WTC11 (cell line): ENCODE data around the gene SLC7A14. TPM values are rescaled to one million over a fixed set of nuclear protein-coding genes. Genes with fewer than 3 reads are reported as not detected.

Experiments used
- ATAC-seq: fragments of 200-7000 bp; cut with Tn5 transposase; 2 replicates; pipeline ENCODE4 v1.10.0; 2021; ENCODE audit warnings: mild to moderate bottlenecking, moderate library complexity
- CTCF ChIA-PET: fragments of 300-600 bp; sonication (Branson Sonifier 250); formaldehyde crosslinking; loops from one replicate; lab custom pipeline; 2021; ENCODE audit warnings: antibody characterized with exemption; lab: Charles Lee
- POLR2A ChIA-PET: fragments of 350-600 bp; sonication (Branson Sonifier 250); formaldehyde crosslinking; loops from one replicate; lab custom pipeline; 2021; ENCODE audit warnings: antibody characterized with exemption; lab: Charles Lee
- DNase-seq: peaks from one replicate; pipeline ENCODE4 v3.0.0; 2021; ENCODE audit warnings: low spot score
- H3K27ac Mint-ChIP-seq: 2 replicates; pipeline ENCODE4 v1.8.0; 2021; ENCODE audit warnings: mixed read lengths
- H3K27me3 Mint-ChIP-seq: 2 replicates; pipeline ENCODE4 v1.8.0; 2021; ENCODE audit warnings: low read depth, mild to moderate bottlenecking, moderate library complexity, mixed read lengths
- H3K36me3 Mint-ChIP-seq: 2 replicates; pipeline ENCODE4 v1.8.0; 2021; ENCODE audit warnings: mixed read lengths
- H3K4me1 Mint-ChIP-seq: 2 replicates; pipeline ENCODE4 v1.8.0; 2022; ENCODE audit warnings: mixed read lengths
- H3K4me3 Mint-ChIP-seq: 2 replicates; pipeline ENCODE4 v1.8.0; 2021; ENCODE audit warnings: mild to moderate bottlenecking, moderate library complexity, mixed read lengths
- H3K9me3 Mint-ChIP-seq: 2 replicates; pipeline ENCODE4 v1.8.0; 2021; ENCODE audit warnings: mixed read lengths
- AFF4 ChIP-seq: sonication (generic); formaldehyde crosslinking; IDR thresholded peaks from 2 replicates; pipeline ENCODE4 v1.8.1; 2023; ENCODE audit warnings: mild to moderate bottlenecking, missing genetic modification reagents, borderline replicate concordance
- ELF4 ChIP-seq: sonication (generic); formaldehyde crosslinking; IDR thresholded peaks from 2 replicates; pipeline ENCODE4 v1.8.1; 2022; ENCODE audit warnings: low read depth, mild to moderate bottlenecking, moderate library complexity, missing genetic modification reagents
- EMX1 ChIP-seq: fragments of 250-450 bp; sonication (Bioruptor Pico); IDR thresholded peaks from 2 replicates; pipeline ENCODE4 v1.8.0; 2021; ENCODE audit warnings: mild to moderate bottlenecking
- ESRRA ChIP-seq: sonication (generic); formaldehyde crosslinking; IDR thresholded peaks from 2 replicates; pipeline ENCODE4 v1.8.1; 2022; ENCODE audit warnings: mild to moderate bottlenecking, missing genetic modification reagents, borderline replicate concordance
- GABPB1 ChIP-seq: sonication (generic); formaldehyde crosslinking; IDR thresholded peaks from 2 replicates; pipeline ENCODE4 v1.8.1; 2023; ENCODE audit warnings: mild to moderate bottlenecking, missing genetic modification reagents
- GTF2I ChIP-seq: fragments of 250-450 bp; sonication (Bioruptor Pico); conservative IDR thresholded peaks from 2 replicates; pipeline ENCODE4 v1.4.0; 2021; ENCODE audit warnings: mild to moderate bottlenecking
- NR1H2 ChIP-seq: sonication (generic); formaldehyde crosslinking; IDR thresholded peaks from 2 replicates; pipeline ENCODE4 v1.9.0; 2021; ENCODE audit warnings: mild to moderate bottlenecking, moderate library complexity, missing genetic modification reagents
- PREB ChIP-seq: sonication (generic); formaldehyde crosslinking; IDR thresholded peaks from 2 replicates; pipeline ENCODE4 v1.8.1; 2022; ENCODE audit warnings: mild to moderate bottlenecking, missing genetic modification reagents, moderate library complexity, borderline replicate concordance
- RELA ChIP-seq: sonication (generic); formaldehyde crosslinking; IDR thresholded peaks from 2 replicates; pipeline ENCODE4 v1.8.1; 2022; ENCODE audit warnings: missing genetic modification reagents, mild to moderate bottlenecking, borderline replicate concordance
- SMAD3 ChIP-seq: sonication (generic); formaldehyde crosslinking; IDR thresholded peaks from 2 replicates; pipeline ENCODE4 v1.8.0; 2022; ENCODE audit warnings: missing genetic modification reagents, mild to moderate bottlenecking, borderline replicate concordance
- ZNF263 ChIP-seq: sonication (generic); formaldehyde crosslinking; IDR thresholded peaks from 2 replicates; pipeline ENCODE4 v1.8.1; 2022; ENCODE audit warnings: low read depth, mild to moderate bottlenecking, moderate library complexity, missing genetic modification reagents
- ZNF423 ChIP-seq: fragments of 250-450 bp; sonication (Bioruptor Pico); IDR thresholded peaks from 2 replicates; pipeline ENCODE4 v2.1.2; 2022; ENCODE audit warnings: mild to moderate bottlenecking, moderate library complexity
- total RNA-seq: library from RNA; stranded (reverse); gene quantifications from 3 replicates; pipeline ENCODE4 v1.2.3, GENCODE V29; 2021
- TF ChIP-seq, protein P1 (sequence below): sonication (generic); formaldehyde crosslinking; IDR thresholded peaks from 2 replicates; pipeline ENCODE4 v1.8.0; 2023; ENCODE audit warnings: mild to moderate bottlenecking, missing genetic modification reagents
- TF ChIP-seq, protein P2 (sequence below): sonication (generic); formaldehyde crosslinking; IDR thresholded peaks from 2 replicates; pipeline ENCODE4 v1.8.1; 2023; ENCODE audit warnings: mild to moderate bottlenecking, moderate library complexity, missing genetic modification reagents
- TF ChIP-seq, protein P3 (sequence below): sonication (generic); formaldehyde crosslinking; IDR thresholded peaks from 2 replicates; pipeline ENCODE4 v1.8.1; 2022; ENCODE audit warnings: missing genetic modification reagents, borderline replicate concordance
- TF ChIP-seq, protein P4 (sequence below): sonication (generic); formaldehyde crosslinking; IDR thresholded peaks from 2 replicates; pipeline ENCODE4 v1.8.0; 2022; ENCODE audit warnings: mild to moderate bottlenecking, missing genetic modification reagents

Gene SLC7A14
- total RNA-seq, 1 experiment from 2014 or later: 0.68 TPM

GRCh38 chr3:170614214-170614966, 28.5 kb upstream of the SLC7A14 start (continued):
- TF ChIP-seq GABPB1 (CRISPR knock-in tag) (no peak), ZNF263 (CRISPR knock-in tag) (no peak), PREB (CRISPR knock-in tag) (no peak), ELF4 (CRISPR knock-in tag) (no peak), ESRRA (CRISPR knock-in tag) (no peak)

- no peaks in the 10 kb centered on the region for H3K27me3 Mint-ChIP-seq
- TF ChIP-seq, protein P1, sequence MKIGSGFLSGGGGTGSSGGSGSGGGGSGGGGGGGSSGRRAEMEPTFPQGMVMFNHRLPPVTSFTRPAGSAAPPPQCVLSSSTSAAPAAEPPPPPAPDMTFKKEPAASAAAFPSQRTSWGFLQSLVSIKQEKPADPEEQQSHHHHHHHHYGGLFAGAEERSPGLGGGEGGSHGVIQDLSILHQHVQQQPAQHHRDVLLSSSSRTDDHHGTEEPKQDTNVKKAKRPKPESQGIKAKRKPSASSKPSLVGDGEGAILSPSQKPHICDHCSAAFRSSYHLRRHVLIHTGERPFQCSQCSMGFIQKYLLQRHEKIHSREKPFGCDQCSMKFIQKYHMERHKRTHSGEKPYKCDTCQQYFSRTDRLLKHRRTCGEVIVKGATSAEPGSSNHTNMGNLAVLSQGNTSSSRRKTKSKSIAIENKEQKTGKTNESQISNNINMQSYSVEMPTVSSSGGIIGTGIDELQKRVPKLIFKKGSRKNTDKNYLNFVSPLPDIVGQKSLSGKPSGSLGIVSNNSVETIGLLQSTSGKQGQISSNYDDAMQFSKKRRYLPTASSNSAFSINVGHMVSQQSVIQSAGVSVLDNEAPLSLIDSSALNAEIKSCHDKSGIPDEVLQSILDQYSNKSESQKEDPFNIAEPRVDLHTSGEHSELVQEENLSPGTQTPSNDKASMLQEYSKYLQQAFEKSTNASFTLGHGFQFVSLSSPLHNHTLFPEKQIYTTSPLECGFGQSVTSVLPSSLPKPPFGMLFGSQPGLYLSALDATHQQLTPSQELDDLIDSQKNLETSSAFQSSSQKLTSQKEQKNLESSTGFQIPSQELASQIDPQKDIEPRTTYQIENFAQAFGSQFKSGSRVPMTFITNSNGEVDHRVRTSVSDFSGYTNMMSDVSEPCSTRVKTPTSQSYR (CRISPR knock-in tag): no peak
- TF ChIP-seq, protein P2, sequence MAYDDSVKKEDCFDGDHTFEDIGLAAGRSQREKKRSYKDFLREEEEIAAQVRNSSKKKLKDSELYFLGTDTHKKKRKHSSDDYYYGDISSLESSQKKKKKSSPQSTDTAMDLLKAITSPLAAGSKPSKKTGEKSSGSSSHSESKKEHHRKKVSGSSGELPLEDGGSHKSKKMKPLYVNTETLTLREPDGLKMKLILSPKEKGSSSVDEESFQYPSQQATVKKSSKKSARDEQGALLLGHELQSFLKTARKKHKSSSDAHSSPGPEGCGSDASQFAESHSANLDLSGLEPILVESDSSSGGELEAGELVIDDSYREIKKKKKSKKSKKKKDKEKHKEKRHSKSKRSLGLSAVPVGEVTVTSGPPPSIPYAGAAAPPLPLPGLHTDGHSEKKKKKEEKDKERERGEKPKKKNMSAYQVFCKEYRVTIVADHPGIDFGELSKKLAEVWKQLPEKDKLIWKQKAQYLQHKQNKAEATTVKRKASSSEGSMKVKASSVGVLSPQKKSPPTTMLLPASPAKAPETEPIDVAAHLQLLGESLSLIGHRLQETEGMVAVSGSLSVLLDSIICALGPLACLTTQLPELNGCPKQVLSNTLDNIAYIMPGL (CRISPR knock-in tag): no peak
- TF ChIP-seq, protein P3, sequence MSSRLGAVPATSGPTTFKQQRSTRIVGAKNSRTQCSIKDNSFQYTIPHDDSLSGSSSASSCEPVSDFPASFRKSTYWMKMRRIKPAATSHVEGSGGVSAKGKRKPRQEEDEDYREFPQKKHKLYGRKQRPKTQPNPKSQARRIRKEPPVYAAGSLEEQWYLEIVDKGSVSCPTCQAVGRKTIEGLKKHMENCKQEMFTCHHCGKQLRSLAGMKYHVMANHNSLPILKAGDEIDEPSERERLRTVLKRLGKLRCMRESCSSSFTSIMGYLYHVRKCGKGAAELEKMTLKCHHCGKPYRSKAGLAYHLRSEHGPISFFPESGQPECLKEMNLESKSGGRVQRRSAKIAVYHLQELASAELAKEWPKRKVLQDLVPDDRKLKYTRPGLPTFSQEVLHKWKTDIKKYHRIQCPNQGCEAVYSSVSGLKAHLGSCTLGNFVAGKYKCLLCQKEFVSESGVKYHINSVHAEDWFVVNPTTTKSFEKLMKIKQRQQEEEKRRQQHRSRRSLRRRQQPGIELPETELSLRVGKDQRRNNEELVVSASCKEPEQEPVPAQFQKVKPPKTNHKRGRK (CRISPR knock-in tag): no peak
- no peak for TF ChIP-seq ZNF263 (CRISPR knock-in tag)
- no peak for TF ChIP-seq SMAD3
- TF ChIP-seq ELF4 (CRISPR knock-in tag): no peak
- no peak for TF ChIP-seq ZNF423 (CRISPR knock-in tag)
- TF ChIP-seq NR1H2 (CRISPR knock-in tag): no peak
- no peak for TF ChIP-seq RELA (CRISPR knock-in tag)
- no peak for TF ChIP-seq EMX1 (CRISPR knock-in tag)
- TF ChIP-seq, all 79 proteins: peak for 0
- H3K27ac Mint-ChIP-seq: no peak overlapping the region
- ATAC-seq: no peak
- ChIA-PET POLR2A (no interaction called here), CTCF (interaction anchor here (1.6 kb wide), 2 partner anchors 112 to 198 kb away, joined by 3 read pairs; no protein-coding TSS in a partner anchor)
- H3K4me1 Mint-ChIP-seq: no peaks in the 10 kb centered on the region
- no peaks in the 10 kb centered on the region for H3K36me3 Mint-ChIP-seq
- peaks cover 8% of the 10 kb centered on the region; the same call in 1 of the 2 replicates for H3K9me3 Mint-ChIP-seq
- DNase-seq: no peak
- no peak overlapping the region for H3K4me3 Mint-ChIP-seq
Measured at GRCh38 chr3:170611751-170612150, 25.9 kb upstream of the SLC7A14 start.

- CTCF ChIA-PET: interaction anchor here (0.8 to 1.4 kb wide), 3 partner anchors 26 to 201 kb away, joined by 3 read pairs; no protein-coding TSS in a partner anchor
- no peaks in the 10 kb centered on the region for H3K9me3 Mint-ChIP-seq
- ATAC-seq (no peak), DNase-seq (no peak)
- H3K4me3 Mint-ChIP-seq: no peak overlapping the region
- H3K36me3 Mint-ChIP-seq: no peaks in the 10 kb centered on the region
- POLR2A ChIA-PET: no interaction called here
- H3K4me1 Mint-ChIP-seq: no peaks in the 10 kb centered on the region
- H3K27me3 Mint-ChIP-seq: no peaks in the 10 kb centered on the region
- no peak overlapping the region for H3K27ac Mint-ChIP-seq
- TF ChIP-seq ZNF263 (CRISPR knock-in tag): no peak
- no peak for TF ChIP-seq AFF4
- TF ChIP-seq, protein P4, sequence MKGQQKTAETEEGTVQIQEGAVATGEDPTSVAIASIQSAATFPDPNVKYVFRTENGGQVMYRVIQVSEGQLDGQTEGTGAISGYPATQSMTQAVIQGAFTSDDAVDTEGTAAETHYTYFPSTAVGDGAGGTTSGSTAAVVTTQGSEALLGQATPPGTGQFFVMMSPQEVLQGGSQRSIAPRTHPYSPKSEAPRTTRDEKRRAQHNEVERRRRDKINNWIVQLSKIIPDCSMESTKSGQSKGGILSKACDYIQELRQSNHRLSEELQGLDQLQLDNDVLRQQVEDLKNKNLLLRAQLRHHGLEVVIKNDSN (CRISPR knock-in tag): no peak
- TF ChIP-seq, protein P3 (CRISPR knock-in tag): no peak
- TF ChIP-seq GTF2I (CRISPR knock-in tag): no peak
Measured at GRCh38 chr3:170610321-170610884, 24.5 kb upstream of the SLC7A14 start.
